ENCODE data around the gene DHRS4.
A peak's percentile ranks its signal among the peaks of the same experiment; 100 is the strongest.

Gene DHRS4

GRCh38 chr14:23953464-23954278 is at the start of gene DHRS4:
Gene DHRS4 (plus strand): TSS chr14:23953770. CDS start chr14:23953789, 19 bp downstream.
- H3K36me3 ChIP-seq (ENCODE audit: low read depth): peaks cover 12% of the 10 kb centered on the region
- TF ChIP-seq CTCF (IDR thresholded peaks at IDR 0.05; ENCODE audit: poor library complexity, severe bottlenecking): peak; percentile 99
- peak within 1 kb of the TSS; percentile 51 for H3K27ac ChIP-seq (ENCODE audit: poor library complexity, severe bottlenecking)
- peak; percentile 100 for ATAC-seq (ENCODE audit: low read depth)
- H3K27me3 ChIP-seq (ENCODE audit: insufficient read depth, poor library complexity, severe bottlenecking): no peaks in the 10 kb centered on the region
- no peaks in the 10 kb centered on the region for H3K9me3 ChIP-seq (ENCODE audit: severe bottlenecking)
- H3K4me3 ChIP-seq (ENCODE audit: severe bottlenecking): peak within 1 kb of the TSS; percentile 73
- H3K4me1 ChIP-seq (ENCODE audit: insufficient read depth, poor library complexity, severe bottlenecking): no peaks in the 10 kb centered on the region
- DNase-seq (ENCODE audit: low spot score): peak; percentile 94

- H3K27me3 ChIP-seq (ENCODE audit: insufficient read depth, poor library complexity, severe bottlenecking): peaks cover 2% of the 10 kb centered on the region
- DNase-seq (ENCODE audit: low spot score): no peak
- peak; percentile 89 for TF ChIP-seq CTCF (IDR thresholded peaks at IDR 0.05; ENCODE audit: poor library complexity, severe bottlenecking)
- no peak overlapping the region for H3K27ac ChIP-seq (ENCODE audit: poor library complexity, severe bottlenecking)
- H3K4me3 ChIP-seq (ENCODE audit: severe bottlenecking): no peak overlapping the region
- no peaks in the 10 kb centered on the region for H3K36me3 ChIP-seq (ENCODE audit: low read depth)
- peak; percentile 83 for ATAC-seq (ENCODE audit: low read depth)
- no peaks in the 10 kb centered on the region for H3K9me3 ChIP-seq (ENCODE audit: severe bottlenecking)
- H3K4me1 ChIP-seq (ENCODE audit: insufficient read depth, poor library complexity, severe bottlenecking): no peaks in the 10 kb centered on the region
These were observed 43.3 kb upstream of the DHRS4 start for GRCh38 chr14:23910101-23910875.

- H3K27ac ChIP-seq (ENCODE audit: poor library complexity, severe bottlenecking): no peak overlapping the region
- no peak for DNase-seq (ENCODE audit: low spot score)
- H3K36me3 ChIP-seq (ENCODE audit: low read depth): no peaks in the 10 kb centered on the region
- peak; percentile 63 for TF ChIP-seq CTCF (IDR thresholded peaks at IDR 0.05; ENCODE audit: poor library complexity, severe bottlenecking)
- no peaks in the 10 kb centered on the region for H3K4me1 ChIP-seq (ENCODE audit: insufficient read depth, poor library complexity, severe bottlenecking)
- no peak for ATAC-seq (ENCODE audit: low read depth)
- no peaks in the 10 kb centered on the region for H3K9me3 ChIP-seq (ENCODE audit: severe bottlenecking)
- no peak overlapping the region for H3K4me3 ChIP-seq (ENCODE audit: severe bottlenecking)
- no peaks in the 10 kb centered on the region for H3K27me3 ChIP-seq (ENCODE audit: insufficient read depth, poor library complexity, severe bottlenecking)
These were observed 42.7 kb upstream of the DHRS4 start for GRCh38 chr14:23910876-23911210.

- Histone ChIP-seq H3K9me3 (ENCODE audit: severe bottlenecking) (no peaks in the 10 kb centered on the region), H3K27ac (ENCODE audit: poor library complexity, severe bottlenecking) (no peak overlapping the region), H3K4me1 (ENCODE audit: insufficient read depth, poor library complexity, severe bottlenecking) (no peaks in the 10 kb centered on the region), H3K4me3 (ENCODE audit: severe bottlenecking) (no peak overlapping the region), H3K36me3 (ENCODE audit: low read depth) (no peaks in the 10 kb centered on the region), H3K27me3 (ENCODE audit: insufficient read depth, poor library complexity, severe bottlenecking) (peaks cover 4% of the 10 kb centered on the region)
- no peak for TF ChIP-seq CTCF (IDR thresholded peaks at IDR 0.05; ENCODE audit: poor library complexity, severe bottlenecking)
- DNase-seq (ENCODE audit: low spot score): no peak
- ATAC-seq (ENCODE audit: low read depth): no peak
These were observed 38.0 kb upstream of the DHRS4 start for GRCh38 chr14:23915559-23915958.
